GM19463 (cell line): ENCODE results near the gene FOLR2.
"Not testable (repeated sequence)": the region's sequence is repeated elsewhere in the genome, so short reads cannot be mapped to it uniquely, and the experiment has no call there.

Source experiments
- ATAC-seq: cut with Tn5 transposase; IDR thresholded peaks from one replicate; pipeline ENCODE4 v1.9.1; 2021; ENCODE audit warnings: mild to moderate bottlenecking, moderate library complexity; ENCODE audit not compliant: unreplicated experiment

The FOLR2 gene

GRCh38 chr11:72204886-72205285, 11.7 kb upstream of the FOLR2 start:
- no peak for ATAC-seq

GRCh38 chr11:72206794-72207193, 9.8 kb upstream of the FOLR2 start:
- ATAC-seq, result not testable (repeated sequence)

GRCh38 chr11:72208281-72208680, 8.3 kb upstream of the FOLR2 start:
- no peak for ATAC-seq

- no peak for ATAC-seq
Observed at GRCh38 chr11:72209101-72209500, 7.5 kb upstream of the FOLR2 start.

GRCh38 chr11:72217841-72218240, 1.2 kb downstream of the FOLR2 start:
- ATAC-seq, result no peak

GRCh38 chr11:72218251-72218745, 1.7 kb downstream of the FOLR2 start:
- no peak for ATAC-seq

- no peak for ATAC-seq
Observed at GRCh38 chr11:72220696-72221363, 4.2 kb downstream of the FOLR2 start.

GRCh38 chr11:72221386-72222075, 4.9 kb downstream of the FOLR2 start:
- no peak for ATAC-seq

GRCh38 chr11:72222106-72222891, 5.7 kb downstream of the FOLR2 start:
- no peak for ATAC-seq

GRCh38 chr11:72222907-72223614, 6.5 kb downstream of the FOLR2 start:
- ATAC-seq, result peak; percentile 65

GRCh38 chr11:72223615-72224563, 7.3 kb downstream of the FOLR2 start:
- peak; percentile 45 for ATAC-seq

- no peak for ATAC-seq
Observed at GRCh38 chr11:72224564-72225410, 8.2 kb downstream of the FOLR2 start, which contains the start of gene INPPL1. INPPL1 (plus strand) TSS chr11:72224767; CDS start chr11:72224985, 218 bp downstream.

- no peak for ATAC-seq
Observed at GRCh38 chr11:72225411-72225951, 8.9 kb downstream of the FOLR2 start.

- no peak for ATAC-seq
Observed at GRCh38 chr11:72226701-72227100, 10.1 kb downstream of the FOLR2 start.

- no peak for ATAC-seq
Observed at GRCh38 chr11:72227316-72228228, 11.0 kb downstream of the FOLR2 start.

- ATAC-seq, result no peak
Observed at GRCh38 chr11:72228229-72228843, 11.7 kb downstream of the FOLR2 start.

- ATAC-seq, result no peak
Observed at GRCh38 chr11:72228844-72229231, 12.2 kb downstream of the FOLR2 start.
